ENCODE measurements around the gene EPHB2. TPM values are rescaled to one million over a fixed set of nuclear protein-coding genes. Genes with fewer than 3 reads are reported as not detected.
"Not testable (repeated sequence)": the region's sequence is repeated elsewhere in the genome, so short reads cannot be mapped to it uniquely, and the experiment has no call there.

EPHB2 gene
- total RNA-seq, 2 experiments from 2014 or later, result 0.59 TPM; not detected in 1

DNA sequence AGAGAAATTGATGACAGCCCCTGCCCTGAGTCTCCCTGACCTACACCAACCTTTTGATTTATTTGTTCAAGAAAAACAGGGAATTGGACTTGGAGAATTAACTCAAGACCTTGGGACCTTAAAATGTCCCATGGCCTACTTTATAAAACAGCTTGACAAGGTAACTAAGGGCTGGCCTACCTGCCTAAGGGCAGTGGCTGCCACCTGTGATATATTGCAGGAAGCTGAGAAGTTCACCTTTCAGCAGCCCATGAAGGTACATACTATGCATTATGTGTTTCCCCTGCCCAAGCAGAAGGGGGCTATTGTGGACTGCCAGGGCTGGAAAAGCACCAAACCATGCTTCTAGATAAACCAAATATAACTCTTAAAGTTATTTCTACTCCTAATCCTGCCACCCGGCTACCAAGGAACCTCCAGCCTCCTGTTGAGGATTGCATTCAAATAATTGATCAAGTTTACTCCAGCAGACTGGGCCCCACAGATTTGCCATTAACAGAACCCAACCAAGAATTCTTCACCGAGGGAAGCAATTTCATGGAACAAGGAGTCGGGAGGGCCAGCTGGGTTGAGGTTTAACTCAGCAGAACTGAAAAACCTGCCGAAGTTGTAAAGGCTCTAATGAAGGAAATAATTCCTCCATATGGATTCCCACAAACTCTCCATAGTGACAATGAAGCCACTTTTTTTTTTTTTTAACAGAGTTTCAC lies 233.9 kb downstream of the EPHB2 start:
- Histone ChIP-seq H3K4me3 (ENCODE audit: low read depth, low read length, poor library complexity, severe bottlenecking) (no peak overlapping the region), H3K4me1 (ENCODE audit: insufficient read depth, low read length, poor library complexity, severe bottlenecking) (no peaks in the 10 kb centered on the region), H3K27ac (ENCODE audit: low read depth, low read length, poor library complexity, severe bottlenecking) (no peak overlapping the region), H3K79me2 (ENCODE audit: insufficient read depth, low read depth, low read length) (no peaks in the 10 kb centered on the region), H3K4me2 (ENCODE audit: low read length) (no peak overlapping the region), H2AFZ (ENCODE audit: low read length) (no peak overlapping the region), H3K36me3 (ENCODE audit: insufficient read depth, low read length) (no peaks in the 10 kb centered on the region), H3K9me2 (ENCODE audit: insufficient read depth, low read length) (no peaks in the 10 kb centered on the region), H3K9me3 (ENCODE audit: low read length) (no peaks in the 10 kb centered on the region; the same call in 1 of the 2 replicates), H4K20me1 (ENCODE audit: insufficient read depth, low read length) (no peaks in the 10 kb centered on the region)
- intact Hi-C loops (cut with micrococcal nuclease; ENCODE audit: unreplicated experiment), result no loop called here
- no TSS peak for BruUV-seq (replicated peaks)
- ChIA-PET POLR2A (interaction anchor here (0.7 kb wide), 1 partner anchor 517 kb away, joined by 3 read pairs; no protein-coding TSS in a partner anchor), CTCF (ENCODE audit: unreplicated experiment) (no interaction called here)
- DNase-seq (ENCODE audit: low spot score), result no peak
- TF ChIP-seq EZH2phosphoT487 (IDR thresholded peaks at IDR 0.05; ENCODE audit: borderline replicate concordance, low read depth, low read length), result no peak
- TF ChIP-seq, protein P1, sequence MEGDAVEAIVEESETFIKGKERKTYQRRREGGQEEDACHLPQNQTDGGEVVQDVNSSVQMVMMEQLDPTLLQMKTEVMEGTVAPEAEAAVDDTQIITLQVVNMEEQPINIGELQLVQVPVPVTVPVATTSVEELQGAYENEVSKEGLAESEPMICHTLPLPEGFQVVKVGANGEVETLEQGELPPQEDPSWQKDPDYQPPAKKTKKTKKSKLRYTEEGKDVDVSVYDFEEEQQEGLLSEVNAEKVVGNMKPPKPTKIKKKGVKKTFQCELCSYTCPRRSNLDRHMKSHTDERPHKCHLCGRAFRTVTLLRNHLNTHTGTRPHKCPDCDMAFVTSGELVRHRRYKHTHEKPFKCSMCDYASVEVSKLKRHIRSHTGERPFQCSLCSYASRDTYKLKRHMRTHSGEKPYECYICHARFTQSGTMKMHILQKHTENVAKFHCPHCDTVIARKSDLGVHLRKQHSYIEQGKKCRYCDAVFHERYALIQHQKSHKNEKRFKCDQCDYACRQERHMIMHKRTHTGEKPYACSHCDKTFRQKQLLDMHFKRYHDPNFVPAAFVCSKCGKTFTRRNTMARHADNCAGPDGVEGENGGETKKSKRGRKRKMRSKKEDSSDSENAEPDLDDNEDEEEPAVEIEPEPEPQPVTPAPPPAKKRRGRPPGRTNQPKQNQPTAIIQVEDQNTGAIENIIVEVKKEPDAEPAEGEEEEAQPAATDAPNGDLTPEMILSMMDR (conservative IDR thresholded peaks at IDR 0.05; ENCODE audit: low read length), result no peak

DNA sequence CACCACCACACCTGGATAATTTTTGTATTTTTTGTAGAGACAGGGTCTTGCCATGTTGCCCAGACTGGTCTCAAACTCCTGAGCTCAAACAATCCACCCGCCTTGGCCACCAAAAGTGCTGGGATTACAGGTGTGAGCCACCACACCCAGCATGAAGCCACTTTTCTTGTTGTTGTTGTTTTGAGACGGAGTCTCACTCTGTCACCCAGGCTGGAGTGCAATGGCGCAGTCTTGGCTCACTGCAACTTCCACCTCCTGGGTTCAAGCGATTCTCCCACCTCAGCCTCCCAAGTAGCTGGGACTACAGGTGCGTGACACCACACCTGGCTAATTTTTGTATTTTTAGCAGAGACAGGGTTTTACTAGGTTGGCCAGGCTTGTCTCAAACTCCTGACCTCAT lies 234.5 kb downstream of the EPHB2 start:
- H3K4me2 ChIP-seq (ENCODE audit: low read length); H3K36me3 ChIP-seq (ENCODE audit: insufficient read depth, low read length); H4K20me1 ChIP-seq (ENCODE audit: insufficient read depth, low read length); H3K4me3 ChIP-seq (ENCODE audit: low read depth, low read length, poor library complexity, severe bottlenecking); H3K79me2 ChIP-seq (ENCODE audit: insufficient read depth, low read depth, low read length); DNase-seq (ENCODE audit: low spot score); H2AFZ ChIP-seq (ENCODE audit: low read length); intact Hi-C loops (cut with micrococcal nuclease; ENCODE audit: unreplicated experiment); H3K9me2 ChIP-seq (ENCODE audit: insufficient read depth, low read length); H3K9me3 ChIP-seq (ENCODE audit: low read length); H3K27ac ChIP-seq (ENCODE audit: low read depth, low read length, poor library complexity, severe bottlenecking); BruUV-seq (replicated peaks); H3K4me1 ChIP-seq (ENCODE audit: insufficient read depth, low read length, poor library complexity, severe bottlenecking); CTCF ChIA-PET (ENCODE audit: unreplicated experiment): not testable (repeated sequence)
- POLR2A ChIA-PET, result interaction anchor here (0.7 kb wide), 1 partner anchor 518 kb away, joined by 3 read pairs; no protein-coding TSS in a partner anchor

DNA sequence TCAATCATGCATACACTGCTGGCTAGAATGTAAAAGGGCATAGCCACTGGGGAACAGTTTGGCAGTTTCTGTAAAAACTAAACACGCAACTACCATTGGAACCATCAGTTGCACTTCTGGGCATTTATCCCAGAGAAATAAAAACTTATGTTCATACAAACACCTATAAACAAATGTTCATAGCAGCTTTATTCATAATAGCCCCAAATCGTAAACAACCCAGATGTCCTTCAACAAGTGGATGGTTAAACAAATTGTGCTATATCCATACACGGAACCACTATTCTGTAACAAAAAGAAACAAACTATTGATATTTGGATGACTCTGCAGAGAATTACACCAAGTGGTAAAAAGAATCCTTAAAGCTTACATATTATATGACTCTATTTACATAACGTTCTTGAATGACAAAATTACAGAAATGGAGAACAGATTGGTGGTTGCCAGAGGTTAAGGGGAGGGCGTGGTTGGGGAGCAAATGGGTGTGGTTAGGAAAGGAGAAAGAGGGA lies 239.2 kb downstream of the EPHB2 start:
- TF ChIP-seq EZH2phosphoT487 (IDR thresholded peaks at IDR 0.05; ENCODE audit: borderline replicate concordance, low read depth, low read length), result no peak
- TF ChIP-seq, protein P1 (conservative IDR thresholded peaks at IDR 0.05; ENCODE audit: low read length), result no peak
- H4K20me1 ChIP-seq (ENCODE audit: insufficient read depth, low read length), result no peaks in the 10 kb centered on the region
- no TSS peak for BruUV-seq (replicated peaks)
- POLR2A ChIA-PET, result no interaction called here
- no peak for DNase-seq (ENCODE audit: low spot score)
- no peak overlapping the region for H3K27ac ChIP-seq (ENCODE audit: low read depth, low read length, poor library complexity, severe bottlenecking)
- H3K36me3 ChIP-seq (ENCODE audit: insufficient read depth, low read length), result no peaks in the 10 kb centered on the region
- H3K9me3 ChIP-seq (ENCODE audit: low read length), result no peaks in the 10 kb centered on the region
- H2AFZ ChIP-seq (ENCODE audit: low read length), result no peak overlapping the region
- no peaks in the 10 kb centered on the region for H3K4me1 ChIP-seq (ENCODE audit: insufficient read depth, low read length, poor library complexity, severe bottlenecking)
- intact Hi-C loops (cut with micrococcal nuclease; ENCODE audit: unreplicated experiment), result no loop called here
- CTCF ChIA-PET (ENCODE audit: unreplicated experiment), result no interaction called here
- no peaks in the 10 kb centered on the region for H3K79me2 ChIP-seq (ENCODE audit: insufficient read depth, low read depth, low read length)
- no peak overlapping the region for H3K4me2 ChIP-seq (ENCODE audit: low read length)
- no peaks in the 10 kb centered on the region for H3K9me2 ChIP-seq (ENCODE audit: insufficient read depth, low read length)
- no peak overlapping the region for H3K4me3 ChIP-seq (ENCODE audit: low read depth, low read length, poor library complexity, severe bottlenecking)
